Measurements from ENCODE around the gene PCNX1.

GRCh38 chr14:71011479-71011878, 104.2 kb downstream of the PCNX1 start:
- no peak for TF ChIP-seq CTCF (tag by site-specific recombination; IDR thresholded peaks at IDR 0.05)
- no peak for TF ChIP-seq SALL2 (tag by site-specific recombination; IDR thresholded peaks at IDR 0.05; ENCODE audit: borderline replicate concordance)
- no peak for TF ChIP-seq ZNF18 (tag by site-specific recombination; IDR thresholded peaks at IDR 0.05)
- no peak for TF ChIP-seq MEIS1 (CRISPR knock-in tag; IDR thresholded peaks at IDR 0.05; ENCODE audit: borderline replicate concordance)
- TF ChIP-seq HOXA7 (CRISPR knock-in tag; IDR thresholded peaks at IDR 0.05; ENCODE audit: borderline replicate concordance) = no peak
- no peak for TF ChIP-seq YY1 (tag by site-specific recombination; IDR thresholded peaks at IDR 0.05)
- TF ChIP-seq ZNF214 (tag by site-specific recombination; IDR thresholded peaks at IDR 0.05; ENCODE audit: borderline replicate concordance) = no peak
- no peak for TF ChIP-seq BCL11A (tag by site-specific recombination; IDR thresholded peaks at IDR 0.05; ENCODE audit: low read depth)
- TF ChIP-seq ZNF274 (IDR thresholded peaks at IDR 0.05; ENCODE audit: low read length) = no peak
- TF ChIP-seq ZNF274 (tag by site-specific recombination; IDR thresholded peaks at IDR 0.05; ENCODE audit: borderline replicate concordance) = no peak
- TF ChIP-seq ZBTB8A (tag by site-specific recombination; IDR thresholded peaks at IDR 0.05) = no peak
- no peak for TF ChIP-seq ZBTB7A (tag by site-specific recombination; IDR thresholded peaks at IDR 0.05; ENCODE audit: low read depth)

Measured in HEK293 (cell line).